K562 (cell line): Measurements from ENCODE around the gene UBXN10. TPM values are rescaled to one million over a fixed set of nuclear protein-coding genes. Genes with fewer than 3 reads are reported as not detected.

Experiments
- CBX3 ChIP-seq, 2 experiments: IDR thresholded peaks; 1 replicate in 1 of 2; 2 replicates in 1 of 2; pipeline ENCODE4 v1.6.1; 2012; ENCODE audit warnings: inconsistent platforms in 2 of 2, low read length in 2 of 2, borderline replicate concordance in 1 of 2, control low read depth in 1 of 2
- CEBPB ChIP-seq: fragments of 450-650 bp; IDR thresholded peaks from 2 replicates; pipeline ENCODE4 v1.6.1; 2016; ENCODE audit warnings: missing genetic modification characterization, missing compliant biosample characterization
- CEBPG ChIP-seq, 3 experiments: fragments of 200-800 bp in 1 of 3; sonication (Bioruptor generic) in 1 of 3; sonication (generic) in 1 of 3; formaldehyde crosslinking in 1 of 3; IDR thresholded peaks in 2 of 3; conservative IDR thresholded peaks in 1 of 3; 2 replicates each; pipeline versions ENCODE4 v1.6.1 to v1.8.0; 2016 to 2022; ENCODE audit warnings: missing compliant biosample characterization in 2 of 3, missing genetic modification characterization in 2 of 3, mild to moderate bottlenecking in 1 of 3, missing genetic modification reagents in 1 of 3
- CEBPZ ChIP-seq: fragments of 150-350 bp; IDR thresholded peaks from 2 replicates; pipeline ENCODE4 v1.6.1; 2014; ENCODE audit warnings: low read depth, mild to moderate bottlenecking, low read length, borderline replicate concordance
- CREM ChIP-seq: IDR thresholded peaks from 2 replicates; pipeline ENCODE4 v1.6.1; 2014; ENCODE audit warnings: antibody characterized with exemption, low read depth
- HNRNPL ChIP-seq: fragments of 200-400 bp; formaldehyde crosslinking; IDR thresholded peaks from 2 replicates; pipeline ENCODE4 v1.6.1; 2017; ENCODE audit warnings: low read depth, mild to moderate bottlenecking, low read length
- MTF1 ChIP-seq: fragments of 250-450 bp; sonication (Bioruptor Pico); IDR thresholded peaks from 2 replicates; pipeline ENCODE4 v1.9.0; 2021; ENCODE audit warnings: moderate library complexity, mild to moderate bottlenecking, inconsistent platforms, borderline replicate concordance
- MYBL2 ChIP-seq, 2 experiments: fragments of 450-650 bp in 1 of 2; sonication (generic) in 1 of 2; formaldehyde crosslinking in 1 of 2; IDR thresholded peaks; 2 replicates each; pipeline versions ENCODE4 v1.6.1 to v1.8.1; 2017 to 2022; ENCODE audit warnings: borderline replicate concordance in 1 of 2, inconsistent platforms in 1 of 2, low read depth in 1 of 2, mild to moderate bottlenecking in 1 of 2, missing genetic modification reagents in 1 of 2, moderate library complexity in 1 of 2
- NCOA1 ChIP-seq: fragments of 450-650 bp; IDR thresholded peaks from 2 replicates; pipeline ENCODE4 v1.6.1; 2016; ENCODE audit warnings: low read depth
- NR2C1 ChIP-seq, 2 experiments: fragments of 450-650 bp; IDR thresholded peaks; 2 replicates each; pipeline ENCODE4 v1.6.1; 2017; ENCODE audit warnings: mild to moderate bottlenecking in 2 of 2, antibody characterized with exemption in 1 of 2, inconsistent platforms in 1 of 2, missing compliant biosample characterization in 1 of 2, missing genetic modification characterization in 1 of 2
- PBX2 ChIP-seq, 2 experiments: IDR thresholded peaks in 1 of 2; conservative IDR thresholded peaks in 1 of 2; 2 replicates each; pipeline ENCODE4 v1.6.1; 2016; ENCODE audit warnings: low read depth in 2 of 2, mild to moderate bottlenecking in 1 of 2, missing compliant biosample characterization in 1 of 2, missing genetic modification characterization in 1 of 2, moderate library complexity in 1 of 2
- PCBP1 ChIP-seq: fragments of 200-400 bp; formaldehyde crosslinking; IDR thresholded peaks from 2 replicates; pipeline ENCODE4 v1.6.1; 2018; ENCODE audit warnings: mild to moderate bottlenecking, low read depth, low read length; ENCODE audit not compliant: poor library complexity, severe bottlenecking
- RBM22 ChIP-seq: fragments of 200-400 bp; formaldehyde crosslinking; IDR thresholded peaks from 2 replicates; pipeline ENCODE4 v1.6.1; 2018; ENCODE audit warnings: low read length, low read depth; ENCODE audit not compliant: poor library complexity, severe bottlenecking
- RCOR1 ChIP-seq, 2 experiments: IDR thresholded peaks; 2 replicates each; pipeline ENCODE4 v1.6.1; 2012; ENCODE audit warnings: low read depth in 2 of 2, low read length in 2 of 2, borderline replicate concordance in 1 of 2, improper control_type of control experiment in 1 of 2
- SAFB2 ChIP-seq: fragments of 200-400 bp; formaldehyde crosslinking; IDR thresholded peaks from 2 replicates; pipeline ENCODE4 v1.6.1; 2018; ENCODE audit warnings: borderline replicate concordance, low read length, low read depth, moderate library complexity; ENCODE audit not compliant: severe bottlenecking
- ZNF395 ChIP-seq: fragments of 200-800 bp; sonication (Bioruptor generic); IDR thresholded peaks from 2 replicates; pipeline ENCODE4 v1.6.1; 2017; ENCODE audit warnings: missing genetic modification characterization, missing compliant biosample characterization
- ZNF76 ChIP-seq: fragments of 250-450 bp; sonication (Bioruptor Pico); IDR thresholded peaks from 2 replicates; pipeline ENCODE4 v1.4.0; 2020; ENCODE audit warnings: mild to moderate bottlenecking, moderate library complexity, borderline replicate concordance
- polyA plus RNA-seq, 8 experiments: library from polyadenylated mRNA; depleted of rRNA in 4 of 8; stranded (reverse) in 5 of 8; unstranded in 3 of 8; fragments of >200 nt; fragmentation: Nextera tagmentation in 2 of 8; fragmentation: Illumina TruSeq in 1 of 8; extraction: Ambion mirVana in 2 of 8; extraction: Trizol in 1 of 8; gene quantifications; 2 replicates each; pipeline versions ENCODE4 v1.2.1 to v1.2.3, GENCODE V29; 2011 to 2014; ENCODE audit warnings: inconsistent platforms in 1 of 8, missing spikeins in 1 of 8
- total RNA-seq, 7 experiments: library from RNA; depleted of rRNA in 6 of 7; stranded (reverse); fragments of >200 nt in 6 of 7; fragmentation: Illumina TruSeq in 2 of 7; extraction: Trizol in 2 of 7; gene quantifications; 2 replicates each; pipeline versions ENCODE4 v1.2.1 to v1.2.3, GENCODE V29; 2011 to 2021; ENCODE audit warnings: low replicate concordance in 1 of 7

UBXN10 gene
- total and polyA plus RNA-seq, 9 of the 15 experiments (the other 6 are each of a cell fraction or from before 2014, with no cell fraction given) = 10.7 to 17.7 (median 13.6) TPM

- no peak for TF ChIP-seq PBX2 (CRISPR knock-in tag; IDR thresholded peaks at IDR 0.05; ENCODE audit: low read depth)
- TF ChIP-seq PBX2 (tag; conservative IDR thresholded peaks at IDR 0.05; ENCODE audit: low read depth) = 0 out of 2 replicates have a peak, but pooled peaks have one; percentile 5
- no peak for TF ChIP-seq CEBPZ
- 0 out of 2 replicates have a peak, but pooled peaks have one; percentile 64 for TF ChIP-seq ZNF76 (CRISPR knock-in tag)
- no peak; the same call in 1 of the 2 replicates for TF ChIP-seq ZNF395 (CRISPR knock-in tag)
- TF ChIP-seq NR2C1 (IDR thresholded peaks at IDR 0.05) = no peak
- peak; percentile 34; the same call in 1 of the 2 replicates for TF ChIP-seq NR2C1 (tag; IDR thresholded peaks at IDR 0.05)
- TF ChIP-seq HNRNPL = no peak
- TF ChIP-seq RBM22 = no peak
- TF ChIP-seq CREM = 0 out of 2 replicates have a peak, but pooled peaks have one; percentile 38
- TF ChIP-seq CBX3 (IDR thresholded peaks at IDR 0.05; ENCODE audit: borderline replicate concordance in 1 of 2, low read length in 2 of 2) = peak in 1 of 2 experiments; percentile 20; a peak in 1 of 3 replicates
- no peak for TF ChIP-seq MTF1 (CRISPR knock-in tag)
- peak; percentile 77; the same call in 1 of the 2 replicates for TF ChIP-seq MYBL2 (IDR thresholded peaks at IDR 0.05; ENCODE audit: low read depth)
- TF ChIP-seq MYBL2 (CRISPR knock-in tag; IDR thresholded peaks at IDR 0.05; ENCODE audit: borderline replicate concordance) = no peak
- TF ChIP-seq PCBP1 = no peak
- TF ChIP-seq NCOA1 = no peak
- peak in 1 of 2 experiments; percentile 20; a peak in 2 of 4 replicates for TF ChIP-seq RCOR1 (IDR thresholded peaks at IDR 0.05; ENCODE audit: borderline replicate concordance in 1 of 2, low read depth in 2 of 2, low read length in 2 of 2)
- peak; percentile 71 for TF ChIP-seq CEBPG (CRISPR knock-in tag; IDR thresholded peaks at IDR 0.05)
- TF ChIP-seq CEBPG (tag; conservative IDR thresholded peaks at IDR 0.05 in 1 of 2, IDR thresholded peaks at IDR 0.05 in 1 of 2) = peak; percentile 81 to 89
- TF ChIP-seq SAFB2 = no peak
- TF ChIP-seq CEBPB (tag) = peak; percentile 99
Measured at GRCh38 chr1:20184481-20184900, 1.4 kb upstream of the UBXN10 start (continued).
